ENCODE data around the gene AAK1. TPM values are rescaled to one million over a fixed set of nuclear protein-coding genes. Genes with fewer than 3 reads are reported as not detected.

AAK1 gene
- polyA plus RNA-seq, 1 experiment, result 31.1 TPM

GRCh38 chr2:69521747-69522146 lies 121.8 kb downstream of the AAK1 start:
- H3K4me3 ChIP-seq (ENCODE audit: low read depth, low read length), result no peak overlapping the region
- no peak for DNase-seq (ENCODE audit: low read depth, low spot score)
- no peaks in the 10 kb centered on the region for H3K27me3 ChIP-seq (ENCODE audit: control insufficient read depth, insufficient read depth, low read length)
- ChIA-PET POLR2A (no interaction called here), CTCF (no interaction called here)
- H3K9me3 ChIP-seq (ENCODE audit: control insufficient read depth, insufficient read depth, low read length), result no peaks in the 10 kb centered on the region
- no peak for TF ChIP-seq CTCF (IDR thresholded peaks at IDR 0.05; ENCODE audit: low read depth, low read length)
- H3K27ac ChIP-seq (ENCODE audit: low read depth, low read length), result no peak overlapping the region

- POLR2A ChIA-PET, result no interaction called here
- Histone ChIP-seq H3K27ac (ENCODE audit: low read depth, low read length) (no peak overlapping the region), H3K27me3 (ENCODE audit: control insufficient read depth, insufficient read depth, low read length) (no peaks in the 10 kb centered on the region), H3K4me3 (ENCODE audit: low read depth, low read length) (no peak overlapping the region), H3K9me3 (ENCODE audit: control insufficient read depth, insufficient read depth, low read length) (no peaks in the 10 kb centered on the region)
- no peak for TF ChIP-seq CTCF (IDR thresholded peaks at IDR 0.05; ENCODE audit: low read depth, low read length)
- CTCF ChIA-PET, result no interaction called here
- DNase-seq (ENCODE audit: low read depth, low spot score), result no peak
Measured at GRCh38 chr2:69518841-69519240, 124.7 kb downstream of the AAK1 start.

- Histone ChIP-seq H3K27ac (ENCODE audit: low read depth, low read length) (no peak overlapping the region), H3K9me3 (ENCODE audit: control insufficient read depth, insufficient read depth, low read length) (no peaks in the 10 kb centered on the region), H3K4me3 (ENCODE audit: low read depth, low read length) (no peak overlapping the region), H3K27me3 (ENCODE audit: control insufficient read depth, insufficient read depth, low read length) (no peaks in the 10 kb centered on the region)
- no peak for DNase-seq (ENCODE audit: low read depth, low spot score)
- ChIA-PET POLR2A (interaction anchor here (0.7 kb wide), 1 partner anchor 48 kb away, joined by 3 read pairs; no protein-coding TSS in a partner anchor), CTCF (interaction anchor here (1.4 kb wide), 1 partner anchor 207 kb away, joined by 4 read pairs; no protein-coding TSS in a partner anchor)
- no peak for TF ChIP-seq CTCF (IDR thresholded peaks at IDR 0.05; ENCODE audit: low read depth, low read length)
Measured at GRCh38 chr2:69517410-69517809, 126.1 kb downstream of the AAK1 start.

- no peak overlapping the region for H3K4me3 ChIP-seq (ENCODE audit: low read depth, low read length)
- no peak for DNase-seq (ENCODE audit: low read depth, low spot score)
- ChIA-PET CTCF (interaction anchor here (1.6 kb wide), 1 partner anchor 77 kb away, joined by 4 read pairs; the partner anchor contains the start of gene NFU1), POLR2A (interaction anchor here (0.8 kb wide), 1 partner anchor 25 kb away, joined by 3 read pairs; no protein-coding TSS in a partner anchor)
- H3K9me3 ChIP-seq (ENCODE audit: control insufficient read depth, insufficient read depth, low read length), result no peaks in the 10 kb centered on the region
- peak overlapping the region; percentile 59 for H3K27ac ChIP-seq (ENCODE audit: low read depth, low read length)
- TF ChIP-seq CTCF (IDR thresholded peaks at IDR 0.05; ENCODE audit: low read depth, low read length), result no peak
- no peaks in the 10 kb centered on the region for H3K27me3 ChIP-seq (ENCODE audit: control insufficient read depth, insufficient read depth, low read length)
Measured at GRCh38 chr2:69514819-69515218, 128.7 kb downstream of the AAK1 start.

- no peak overlapping the region for H3K4me3 ChIP-seq (ENCODE audit: low read depth, low read length)
- no peaks in the 10 kb centered on the region for H3K9me3 ChIP-seq (ENCODE audit: control insufficient read depth, insufficient read depth, low read length)
- TF ChIP-seq CTCF (IDR thresholded peaks at IDR 0.05; ENCODE audit: low read depth, low read length), result peak; percentile 22; the same call in 1 of the 2 replicates
- CTCF ChIA-PET, result interaction anchor here (1.6 kb wide), 1 partner anchor 77 kb away, joined by 4 read pairs; the partner anchor contains the start of gene NFU1
- peak; percentile 83 for DNase-seq (ENCODE audit: low read depth, low spot score)
- POLR2A ChIA-PET, result interaction anchor here (0.6 to 0.8 kb wide), 2 partner anchors 25 to 122 kb away, joined by 3 to 7 read pairs; no protein-coding TSS in a partner anchor
- no peaks in the 10 kb centered on the region for H3K27me3 ChIP-seq (ENCODE audit: control insufficient read depth, insufficient read depth, low read length)
- H3K27ac ChIP-seq (ENCODE audit: low read depth, low read length), result peak overlapping the region; percentile 59
Measured at GRCh38 chr2:69514406-69514805, 129.1 kb downstream of the AAK1 start.
